GM23338 (cell line): Measurements from ENCODE around the gene C1R. TPM values are rescaled to one million over a fixed set of nuclear protein-coding genes. Genes with fewer than 3 reads are reported as not detected.
"Not testable (repeated sequence)": the region's sequence is repeated elsewhere in the genome, so short reads cannot be mapped to it uniquely, and the experiment has no call there.

Source experiments
- ATAC-seq: fragments of 200-7000 bp; cut with Tn5 transposase; 3 replicates; pipeline ENCODE4 v1.9.1; 2020
- DNase-seq: peaks from one replicate; pipeline ENCODE4 v3.0.0-alpha.2; 2015; ENCODE audit warnings: low spot score
- H2AFZ ChIP-seq: fragments of 200-600 bp; sonication (generic); 2 replicates; pipeline ENCODE4 v1.8.0; 2016; ENCODE audit warnings: antibody characterized with exemption, mild to moderate bottlenecking, moderate library complexity
- H3F3A ChIP-seq: fragments of 200-600 bp; sonication (generic); replicated peaks from 2 replicates; pipeline ENCODE4 v1.8.0; 2017; ENCODE audit warnings: antibody characterized with exemption, mixed run types, low read depth
- H3K27ac ChIP-seq: fragments of 200-600 bp; sonication (generic); 2 replicates; pipeline ENCODE4 v1.6.1; 2016; ENCODE audit warnings: low read depth
- H3K27me3 ChIP-seq: fragments of 200-600 bp; sonication (generic); 2 replicates; pipeline ENCODE4 v1.8.0; 2016; ENCODE audit warnings: mild to moderate bottlenecking, mixed run types, moderate library complexity; ENCODE audit not compliant: insufficient read depth
- H3K36me3 ChIP-seq: fragments of 200-600 bp; sonication (generic); 2 replicates; pipeline ENCODE4 v1.8.0; 2016; ENCODE audit warnings: mild to moderate bottlenecking; ENCODE audit not compliant: insufficient read depth
- H3K4me1 ChIP-seq: fragments of 200-600 bp; sonication (generic); 2 replicates; pipeline ENCODE4 v1.8.0; 2016; ENCODE audit warnings: mild to moderate bottlenecking, moderate library complexity; ENCODE audit not compliant: insufficient read depth
- H3K4me2 ChIP-seq: fragments of 200-600 bp; sonication (generic); 2 replicates; pipeline ENCODE4 v1.7.1; 2017; ENCODE audit warnings: mixed run types
- H3K4me3 ChIP-seq: fragments of 200-600 bp; sonication (generic); 2 replicates; pipeline ENCODE4 v1.6.1; 2016; ENCODE audit warnings: mixed run types
- H3K79me2 ChIP-seq: fragments of 200-600 bp; sonication (generic); replicated peaks from 2 replicates; pipeline ENCODE4 v1.8.0; 2017; ENCODE audit warnings: mild to moderate bottlenecking; ENCODE audit not compliant: insufficient read depth
- H3K9me2 ChIP-seq: fragments of 200-600 bp; sonication (generic); 2 replicates; pipeline ENCODE4 v1.8.0; 2017; ENCODE audit not compliant: insufficient read depth
- H4K20me1 ChIP-seq: fragments of 200-600 bp; sonication (generic); replicated peaks from 2 replicates; pipeline ENCODE4 v1.8.0; 2017; ENCODE audit warnings: mild to moderate bottlenecking; ENCODE audit not compliant: insufficient read depth
- H3K27ac Mint-ChIP-seq: 2 replicates; pipeline ENCODE4 v1.8.0; 2020; ENCODE audit warnings: inconsistent platforms, mild to moderate bottlenecking, moderate library complexity, mixed read lengths
- H3K27me3 Mint-ChIP-seq: 3 replicates; pipeline ENCODE4 v1.8.0; 2022; ENCODE audit warnings: low read depth, mild to moderate bottlenecking, moderate library complexity, mixed read lengths, inconsistent platforms; ENCODE audit not compliant: insufficient read depth, poor library complexity
- H3K36me3 Mint-ChIP-seq: 3 replicates; pipeline ENCODE4 v1.8.0; 2021; ENCODE audit warnings: low read depth, mild to moderate bottlenecking, inconsistent platforms, moderate library complexity, mixed read lengths
- H3K4me1 Mint-ChIP-seq: 3 replicates; pipeline ENCODE4 v1.8.0; 2020; ENCODE audit warnings: mild to moderate bottlenecking, inconsistent platforms, mixed read lengths
- H3K4me3 Mint-ChIP-seq: 3 replicates; pipeline ENCODE4 v1.8.0; 2021; ENCODE audit warnings: moderate library complexity, mild to moderate bottlenecking, inconsistent platforms, mixed read lengths
- H3K9me3 Mint-ChIP-seq: 3 replicates; pipeline ENCODE4 v1.8.0; 2020; ENCODE audit warnings: moderate library complexity, mild to moderate bottlenecking, inconsistent platforms, mixed read lengths
- CREB1 ChIP-seq: fragments of 250-450 bp; sonication (Bioruptor Pico); IDR thresholded peaks from 2 replicates; pipeline ENCODE4 v1.5.0; 2020; ENCODE audit warnings: low read depth, mild to moderate bottlenecking, moderate library complexity
- ETS1 ChIP-seq: IDR thresholded peaks from 2 replicates; pipeline ENCODE4 v1.6.1; 2016; ENCODE audit warnings: antibody characterized with exemption
- EZH2phosphoT487 ChIP-seq: fragments of 200-600 bp; sonication (generic); IDR thresholded peaks from one replicate; pipeline ENCODE4 v1.8.1; 2018; ENCODE audit warnings: antibody characterized with exemption; ENCODE audit not compliant: unreplicated experiment
- POLR2AphosphoS5 ChIP-seq: IDR thresholded peaks from 2 replicates; pipeline ENCODE4 v1.6.1; 2016; ENCODE audit warnings: antibody characterized with exemption, low read depth
- ZNF114 ChIP-seq: fragments of 250-450 bp; sonication (Bioruptor Pico); IDR thresholded peaks from 2 replicates; pipeline ENCODE4 v1.5.0; 2020; ENCODE audit warnings: mild to moderate bottlenecking, moderate library complexity
- ZNF331 ChIP-seq: fragments of 250-450 bp; sonication (Bioruptor Pico); IDR thresholded peaks from 2 replicates; pipeline ENCODE4 v1.5.0; 2020; ENCODE audit warnings: low read depth, mild to moderate bottlenecking, moderate library complexity
- polyA plus RNA-seq: library from polyadenylated mRNA; unstranded; fragments of >200 nt; fragmentation: Nextera tagmentation; extraction: Ambion mirVana; gene quantifications from 2 replicates; pipeline ENCODE4 v1.2.1, GENCODE V29; 2016
- total RNA-seq: library from RNA; depleted of rRNA; stranded (reverse); fragments of >200 nt; shearing (Covaris generic); gene quantifications from 2 replicates; pipeline ENCODE4 v1.2.3, GENCODE V29; 2014
- TF ChIP-seq, protein P1 (sequence below): IDR thresholded peaks from one replicate; pipeline ENCODE4 v1.6.1; 2018; ENCODE audit warnings: antibody characterized with exemption; ENCODE audit not compliant: unreplicated experiment

C1R gene
- total and polyA plus RNA-seq, 2 experiments from 2014 or later, result 6.4 to 8.8 TPM

DNA sequence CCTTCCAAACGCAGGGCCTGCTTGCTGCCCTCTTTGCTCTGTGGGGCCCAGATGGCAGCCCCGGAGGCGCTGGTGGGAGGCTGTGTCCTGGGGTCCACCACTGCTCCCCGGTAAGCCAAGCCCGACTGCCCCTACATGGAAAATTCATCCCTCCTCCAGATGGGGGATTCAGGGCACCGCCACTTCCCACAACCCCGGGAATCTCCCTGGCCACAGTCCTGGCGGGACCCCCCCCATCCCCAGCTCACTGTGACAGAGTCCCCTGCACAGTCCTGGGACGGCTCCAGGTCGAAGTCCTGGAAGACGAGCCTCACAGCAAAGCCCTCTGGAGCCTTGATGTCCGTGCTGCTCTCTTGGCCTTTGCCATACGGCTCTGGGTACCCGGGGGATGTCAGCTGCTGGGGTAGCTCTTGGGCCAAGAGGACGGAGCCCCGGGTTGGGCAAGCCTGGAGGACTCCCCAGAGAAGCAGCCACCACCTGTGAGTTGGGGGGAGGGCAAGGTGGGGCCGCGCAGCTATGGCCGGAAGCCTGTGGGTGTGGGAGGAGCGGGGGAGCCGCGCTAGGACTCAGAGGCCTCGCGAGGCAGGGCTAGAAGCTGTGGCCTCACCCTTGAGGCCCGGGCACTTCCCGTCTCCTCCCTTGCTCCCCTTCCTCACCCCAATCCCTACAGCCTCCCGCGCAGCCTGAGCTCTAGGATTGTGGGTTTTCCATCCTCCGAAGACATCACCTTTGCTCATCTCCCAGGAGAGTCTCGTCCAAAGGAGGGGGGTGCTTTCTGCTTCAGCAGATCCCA lies 16.0 kb upstream of the C1R start:
- peak overlapping the region; percentile 81 for H3K4me3 ChIP-seq
- Mint-ChIP-seq H3K36me3 (peaks cover 23% of the 10 kb centered on the region), H3K9me3 (peaks cover 16% of the 10 kb centered on the region), H3K27me3 (peaks cover 17% of the 10 kb centered on the region), H3K4me1 (peaks cover 12% of the 10 kb centered on the region), H3K27ac (peak overlapping the region; percentile 94), H3K4me3 (peak overlapping the region; percentile 94)
- H3K27ac ChIP-seq, result peak overlapping the region; percentile 80
- peak; percentile 91 for ATAC-seq
- H3K36me3 ChIP-seq, result no peaks in the 10 kb centered on the region
- TF ChIP-seq ZNF114 (CRISPR knock-in tag) (no peak), EZH2phosphoT487 (no peak), POLR2AphosphoS5 (peak; percentile 46)
- TF ChIP-seq, protein P1, sequence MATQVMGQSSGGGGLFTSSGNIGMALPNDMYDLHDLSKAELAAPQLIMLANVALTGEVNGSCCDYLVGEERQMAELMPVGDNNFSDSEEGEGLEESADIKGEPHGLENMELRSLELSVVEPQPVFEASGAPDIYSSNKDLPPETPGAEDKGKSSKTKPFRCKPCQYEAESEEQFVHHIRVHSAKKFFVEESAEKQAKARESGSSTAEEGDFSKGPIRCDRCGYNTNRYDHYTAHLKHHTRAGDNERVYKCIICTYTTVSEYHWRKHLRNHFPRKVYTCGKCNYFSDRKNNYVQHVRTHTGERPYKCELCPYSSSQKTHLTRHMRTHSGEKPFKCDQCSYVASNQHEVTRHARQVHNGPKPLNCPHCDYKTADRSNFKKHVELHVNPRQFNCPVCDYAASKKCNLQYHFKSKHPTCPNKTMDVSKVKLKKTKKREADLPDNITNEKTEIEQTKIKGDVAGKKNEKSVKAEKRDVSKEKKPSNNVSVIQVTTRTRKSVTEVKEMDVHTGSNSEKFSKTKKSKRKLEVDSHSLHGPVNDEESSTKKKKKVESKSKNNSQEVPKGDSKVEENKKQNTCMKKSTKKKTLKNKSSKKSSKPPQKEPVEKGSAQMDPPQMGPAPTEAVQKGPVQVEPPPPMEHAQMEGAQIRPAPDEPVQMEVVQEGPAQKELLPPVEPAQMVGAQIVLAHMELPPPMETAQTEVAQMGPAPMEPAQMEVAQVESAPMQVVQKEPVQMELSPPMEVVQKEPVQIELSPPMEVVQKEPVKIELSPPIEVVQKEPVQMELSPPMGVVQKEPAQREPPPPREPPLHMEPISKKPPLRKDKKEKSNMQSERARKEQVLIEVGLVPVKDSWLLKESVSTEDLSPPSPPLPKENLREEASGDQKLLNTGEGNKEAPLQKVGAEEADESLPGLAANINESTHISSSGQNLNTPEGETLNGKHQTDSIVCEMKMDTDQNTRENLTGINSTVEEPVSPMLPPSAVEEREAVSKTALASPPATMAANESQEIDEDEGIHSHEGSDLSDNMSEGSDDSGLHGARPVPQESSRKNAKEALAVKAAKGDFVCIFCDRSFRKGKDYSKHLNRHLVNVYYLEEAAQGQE, result no peak
- H3K27me3 ChIP-seq, result no peaks in the 10 kb centered on the region
- peak; percentile 92 for DNase-seq
- no peaks in the 10 kb centered on the region; the same call in 1 of the 2 replicates for H4K20me1 ChIP-seq
- no peaks in the 10 kb centered on the region for H3K9me2 ChIP-seq
- H3K4me2 ChIP-seq, result peak overlapping the region; percentile 91
- peak overlapping the region; percentile 21 for H2AFZ ChIP-seq
- H3F3A ChIP-seq, result no peaks in the 10 kb centered on the region
- peaks cover 12% of the 10 kb centered on the region for H3K4me1 ChIP-seq
- H3K79me2 ChIP-seq, result peaks cover 14% of the 10 kb centered on the region; the same call in 1 of the 2 replicates

DNA sequence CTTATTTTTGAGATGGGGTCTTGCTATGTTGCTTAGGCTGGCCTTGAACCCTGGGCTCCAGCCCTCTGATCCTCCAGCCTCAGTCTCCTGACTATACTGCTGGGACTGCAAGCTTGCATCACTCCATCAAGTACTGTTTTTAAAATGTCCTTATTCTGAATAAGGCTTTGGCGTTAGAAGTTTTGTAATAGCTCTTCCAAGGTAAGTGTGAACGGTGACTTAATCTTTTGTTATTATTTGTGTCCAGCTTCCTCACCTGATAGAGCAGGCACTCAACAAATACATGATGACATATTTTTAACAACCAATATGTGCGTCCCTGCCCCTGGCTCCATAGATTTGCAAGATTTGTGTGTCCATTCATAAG lies 15.4 kb upstream of the C1R start:
- H3K36me3 Mint-ChIP-seq, result peaks cover 23% of the 10 kb centered on the region
- Histone ChIP-seq H3K4me2 (peak overlapping the region; percentile 91), H3K9me2 (no peaks in the 10 kb centered on the region), H3K27ac (peak overlapping the region; percentile 80; the same call in 1 of the 2 replicates), H3K4me1 (peaks cover 12% of the 10 kb centered on the region), H3K27me3 (no peaks in the 10 kb centered on the region), H3K36me3 (no peaks in the 10 kb centered on the region), H4K20me1 (no peaks in the 10 kb centered on the region; the same call in 1 of the 2 replicates), H3K79me2 (peaks cover 14% of the 10 kb centered on the region; the same call in 1 of the 2 replicates), H3K4me3 (peak overlapping the region; percentile 81), H2AFZ (peak overlapping the region; percentile 21; the same call in 1 of the 2 replicates), H3F3A (no peaks in the 10 kb centered on the region)
- peak overlapping the region; percentile 84 for H3K27ac Mint-ChIP-seq
- TF ChIP-seq CREB1 (CRISPR knock-in tag) (no peak), ZNF331 (CRISPR knock-in tag) (no peak), ETS1 (no peak)
- peak overlapping the region; percentile 94 for H3K4me3 Mint-ChIP-seq
- H3K9me3 Mint-ChIP-seq, result peaks cover 16% of the 10 kb centered on the region
- peaks cover 15% of the 10 kb centered on the region for H3K4me1 Mint-ChIP-seq
- ATAC-seq, result no peak
- DNase-seq, result no peak
- H3K27me3 Mint-ChIP-seq, result peaks cover 17% of the 10 kb centered on the region

DNA sequence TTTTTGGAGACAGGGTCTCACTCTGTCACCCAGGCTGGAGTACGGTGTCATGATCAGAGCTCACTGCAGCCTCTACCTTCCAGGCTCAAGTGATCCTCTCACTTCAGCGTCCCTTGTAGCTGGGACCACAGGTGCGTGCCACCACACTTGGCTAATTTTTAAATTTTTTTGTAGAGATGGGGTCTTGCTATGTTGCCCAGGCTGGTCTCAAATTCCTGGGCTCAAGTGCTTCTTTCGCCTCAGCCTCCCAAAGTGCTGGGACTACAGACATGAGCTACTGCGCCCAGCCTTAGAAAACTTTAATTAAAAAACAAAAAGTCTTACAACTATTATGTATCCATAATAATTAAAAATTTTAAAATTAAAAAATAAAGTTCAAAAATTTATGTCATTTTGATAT lies 14.9 kb upstream of the C1R start:
- H3K4me3 Mint-ChIP-seq, H3K27me3 ChIP-seq, H3K27ac Mint-ChIP-seq, H3F3A ChIP-seq, H3K27ac ChIP-seq, H3K36me3 ChIP-seq, H3K4me2 ChIP-seq, H3K9me2 ChIP-seq, H2AFZ ChIP-seq, ATAC-seq, H4K20me1 ChIP-seq, H3K4me3 ChIP-seq, DNase-seq: not testable (repeated sequence)
- H3K4me1 ChIP-seq, result peaks cover 12% of the 10 kb centered on the region
- Mint-ChIP-seq H3K27me3 (peaks cover 17% of the 10 kb centered on the region), H3K36me3 (peaks cover 23% of the 10 kb centered on the region), H3K4me1 (peaks cover 16% of the 10 kb centered on the region), H3K9me3 (peaks cover 16% of the 10 kb centered on the region)
- peaks cover 14% of the 10 kb centered on the region; the same call in 1 of the 2 replicates for H3K79me2 ChIP-seq
